ENCODE data around the gene OPTN. TPM values are rescaled to one million over a fixed set of nuclear protein-coding genes. Genes with fewer than 3 reads are reported as not detected.

Gene OPTN
- total RNA-seq, 4 donors from 2014 or later = 69.0 to 103 (median 82.2) TPM

DNA sequence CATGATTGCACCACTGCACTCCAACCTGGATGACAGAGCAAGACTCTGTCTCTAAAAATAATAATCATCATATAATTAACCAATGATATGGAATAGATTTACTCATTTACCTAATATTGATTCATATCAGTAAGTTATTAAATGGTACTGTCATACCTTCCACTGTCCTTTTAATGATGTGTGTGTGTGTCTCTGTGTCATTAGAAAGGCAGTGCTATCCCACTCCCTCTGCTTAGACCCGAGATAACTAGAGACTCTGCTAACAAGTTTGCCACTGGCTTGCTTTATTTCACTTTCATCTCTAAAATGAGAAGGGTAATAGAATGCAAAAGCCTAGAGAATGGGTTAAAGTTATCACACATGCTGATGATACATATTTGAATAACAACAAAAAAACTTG is 82.5 kb downstream of the OPTN start:
- Histone ChIP-seq H3K9me3 (no peaks in the 10 kb centered on the region), H3K27ac (no peak overlapping the region), H3K36me3 (no peaks in the 10 kb centered on the region), H3K4me3 (no peak overlapping the region), H3K27me3 (no peaks in the 10 kb centered on the region), H3K4me1 (peaks cover 0 to 8% (median 0%) of the 10 kb centered on the region in 3 donors)
- ATAC-seq = no peak
- no peak for TF ChIP-seq CTCF (IDR thresholded peaks at IDR 0.05)
- 93% methylated on average over 1 of the region's 1 CpG; no CpG with 5 or more reads in 1 of the 2 donors for WGBS, 2 donors (ENCODE audit: low coverage in 1 of 2)

GRCh38 chr10:13183625-13184024 is 83.7 kb downstream of the OPTN start:
- ATAC-seq = no peak
- Histone ChIP-seq H3K27ac (no peak overlapping the region), H3K4me1 (peaks cover 0 to 8% (median 0%) of the 10 kb centered on the region in 3 donors), H3K9me3 (no peaks in the 10 kb centered on the region), H3K36me3 (no peaks in the 10 kb centered on the region), H3K27me3 (no peaks in the 10 kb centered on the region), H3K4me3 (no peak overlapping the region)
- WGBS, 2 donors (ENCODE audit: low coverage in 1 of 2) = 76% methylated on average over 5 of the region's 5 CpGs; no CpG with 5 or more reads in 1 of the 2 donors
- TF ChIP-seq POLR2AphosphoS5 (IDR thresholded peaks at IDR 0.05) (no peak), CTCF (IDR thresholded peaks at IDR 0.05) (no peak), POLR2A (IDR thresholded peaks at IDR 0.05) (no peak)

GRCh38 chr10:13184276-13184675 is 84.3 kb downstream of the OPTN start:
- ATAC-seq = no peak

GRCh38 chr10:13184730-13185514 is 85.0 kb downstream of the OPTN start:
- 65% methylated on average over 2 of the region's 5 CpGs; no CpG with 5 or more reads in 1 of the 2 donors for WGBS, 2 donors (ENCODE audit: low coverage in 1 of 2)

More at GRCh38 chr10:13184276-13184675, 84.3 kb downstream of the OPTN start:
- Histone ChIP-seq H3K36me3 (no peaks in the 10 kb centered on the region), H3K4me1 (peaks cover 0 to 8% (median 0%) of the 10 kb centered on the region in 3 donors), H3K27ac (no peak overlapping the region), H3K27me3 (no peaks in the 10 kb centered on the region), H3K4me3 (no peak overlapping the region), H3K9me3 (no peaks in the 10 kb centered on the region)
- WGBS, 2 donors (ENCODE audit: low coverage in 1 of 2) = no CpG with 5 or more reads among the region's 2 CpGs
- no peak for TF ChIP-seq EP300 (IDR thresholded peaks at IDR 0.05)
- TF ChIP-seq POLR2AphosphoS5 (IDR thresholded peaks at IDR 0.05) = no peak
- no peak for TF ChIP-seq CTCF (IDR thresholded peaks at IDR 0.05)
- no peak for TF ChIP-seq POLR2A (IDR thresholded peaks at IDR 0.05)

More at GRCh38 chr10:13184730-13185514, 85.0 kb downstream of the OPTN start:
- Histone ChIP-seq H3K36me3 (no peaks in the 10 kb centered on the region), H3K4me1 (peaks cover 0 to 8% (median 0%) of the 10 kb centered on the region in 3 donors), H3K27me3 (no peaks in the 10 kb centered on the region), H3K27ac (no peak overlapping the region), H3K4me3 (no peak overlapping the region), H3K9me3 (no peaks in the 10 kb centered on the region)
- no peak for TF ChIP-seq POLR2A (IDR thresholded peaks at IDR 0.05)
- no peak for TF ChIP-seq EP300 (IDR thresholded peaks at IDR 0.05)
- TF ChIP-seq CTCF (IDR thresholded peaks at IDR 0.05) = no peak
- TF ChIP-seq POLR2AphosphoS5 (IDR thresholded peaks at IDR 0.05) = no peak
- ATAC-seq = peak; percentile 25

Data from gastroesophageal sphincter (tissue), 4 donors.